K562 (cell line): ENCODE results near the gene DDX46. TPM values are rescaled to one million over a fixed set of nuclear protein-coding genes. Genes with fewer than 3 reads are reported as not detected.

ENCODE experiments used
- ARID4B ChIP-seq: sonication (generic); formaldehyde crosslinking; IDR thresholded peaks from 2 replicates; pipeline ENCODE4 v1.8.0; 2022; ENCODE audit warnings: mild to moderate bottlenecking, missing genetic modification reagents
- CTCFL ChIP-seq: IDR thresholded peaks from 2 replicates; pipeline ENCODE4 v1.6.1; 2011; ENCODE audit warnings: borderline replicate concordance, low read depth, mild to moderate bottlenecking, moderate library complexity, low read length; ENCODE audit not compliant: insufficient read depth, poor library complexity, severe bottlenecking
- E2F1 ChIP-seq: sonication (generic); formaldehyde crosslinking; IDR thresholded peaks from 2 replicates; pipeline ENCODE4 v1.8.1; 2023; ENCODE audit warnings: mild to moderate bottlenecking, missing genetic modification reagents, moderate library complexity
- E2F3 ChIP-seq: fragments of 250-450 bp; sonication (Bioruptor Pico); IDR thresholded peaks from 2 replicates; pipeline ENCODE4 v1.4.0; 2020; ENCODE audit warnings: mild to moderate bottlenecking
- NFE2 ChIP-seq: IDR thresholded peaks from 2 replicates; pipeline ENCODE4 v1.6.1; 2014; ENCODE audit warnings: antibody characterized with exemption, low read depth
- PBX2 ChIP-seq, 2 experiments: IDR thresholded peaks in 1 of 2; conservative IDR thresholded peaks in 1 of 2; 2 replicates each; pipeline ENCODE4 v1.6.1; 2016; ENCODE audit warnings: low read depth in 2 of 2, mild to moderate bottlenecking in 1 of 2, missing compliant biosample characterization in 1 of 2, missing genetic modification characterization in 1 of 2, moderate library complexity in 1 of 2
- RBM15 ChIP-seq: fragments of 200-400 bp; formaldehyde crosslinking; IDR thresholded peaks from 2 replicates; pipeline ENCODE4 v1.6.1; 2018; ENCODE audit warnings: mild to moderate bottlenecking, low read length, moderate library complexity; ENCODE audit not compliant: insufficient read depth
- THAP7 ChIP-seq: fragments of 250-450 bp; sonication (Bioruptor Pico); IDR thresholded peaks from 2 replicates; pipeline ENCODE4 v1.5.0; 2021
- U2AF1 ChIP-seq: fragments of 200-400 bp; formaldehyde crosslinking; optimal IDR thresholded peaks from 2 replicates; pipeline ENCODE3; 2017; ENCODE audit warnings: mild to moderate bottlenecking, low read depth, low read length, moderate library complexity
- ZNF395 ChIP-seq: fragments of 200-800 bp; sonication (Bioruptor generic); IDR thresholded peaks from 2 replicates; pipeline ENCODE4 v1.6.1; 2017; ENCODE audit warnings: missing genetic modification characterization, missing compliant biosample characterization
- ZZZ3 ChIP-seq: fragments of 450-650 bp; IDR thresholded peaks from 2 replicates; pipeline ENCODE4 v1.6.1; 2016; ENCODE audit warnings: antibody characterized with exemption, mild to moderate bottlenecking, moderate library complexity
- polyA plus RNA-seq, 8 experiments: library from polyadenylated mRNA; depleted of rRNA in 4 of 8; stranded (reverse) in 5 of 8; unstranded in 3 of 8; fragments of >200 nt; fragmentation: Nextera tagmentation in 2 of 8; fragmentation: Illumina TruSeq in 1 of 8; extraction: Ambion mirVana in 2 of 8; extraction: Trizol in 1 of 8; gene quantifications; 2 replicates each; pipeline versions ENCODE4 v1.2.1 to v1.2.3, GENCODE V29; 2011 to 2014; ENCODE audit warnings: inconsistent platforms in 1 of 8, missing spikeins in 1 of 8
- total RNA-seq, 7 experiments: library from RNA; depleted of rRNA in 6 of 7; stranded (reverse); fragments of >200 nt in 6 of 7; fragmentation: Illumina TruSeq in 2 of 7; extraction: Trizol in 2 of 7; gene quantifications; 2 replicates each; pipeline versions ENCODE4 v1.2.1 to v1.2.3, GENCODE V29; 2011 to 2021; ENCODE audit warnings: low replicate concordance in 1 of 7

The DDX46 gene
- total and polyA plus RNA-seq, 9 of the 15 experiments (the other 6 are each of a cell fraction or from before 2014, with no cell fraction given): 26.2 to 99.0 (median 76.4) TPM

- TF ChIP-seq PBX2 (CRISPR knock-in tag; IDR thresholded peaks at IDR 0.05; ENCODE audit: low read depth) (no peak), PBX2 (tag; conservative IDR thresholded peaks at IDR 0.05; ENCODE audit: low read depth) (no peak), E2F3 (CRISPR knock-in tag) (peak; percentile 85; the same call in 1 of the 2 replicates), U2AF1 (peak; percentile 89), RBM15 (no peak), E2F1 (CRISPR knock-in tag) (0 out of 2 replicates have a peak, but pooled peaks have one; percentile 70), ARID4B (CRISPR knock-in tag) (peak; percentile 96), CTCFL (peak; percentile 85), THAP7 (CRISPR knock-in tag) (peak; percentile 50; the same call in 1 of the 2 replicates), NFE2 (no peak), ZZZ3 (0 out of 2 replicates have a peak, but pooled peaks have one; percentile 38), ZNF395 (peak; percentile 86)
Observed at GRCh38 chr5:134758504-134759341, at the start of gene DDX46 (continued).
